Hepatic stellate cell (primary cell): ENCODE data around the gene WNT16.
"Not testable (repeated sequence)": the region's sequence is repeated elsewhere in the genome, so short reads cannot be mapped to it uniquely, and the experiment has no call there.

Experiments
- DNase-seq: peaks from one replicate; pipeline ENCODE4 v3.0.0; 2011; ENCODE audit warnings: low spot score

WNT16 gene

DNA sequence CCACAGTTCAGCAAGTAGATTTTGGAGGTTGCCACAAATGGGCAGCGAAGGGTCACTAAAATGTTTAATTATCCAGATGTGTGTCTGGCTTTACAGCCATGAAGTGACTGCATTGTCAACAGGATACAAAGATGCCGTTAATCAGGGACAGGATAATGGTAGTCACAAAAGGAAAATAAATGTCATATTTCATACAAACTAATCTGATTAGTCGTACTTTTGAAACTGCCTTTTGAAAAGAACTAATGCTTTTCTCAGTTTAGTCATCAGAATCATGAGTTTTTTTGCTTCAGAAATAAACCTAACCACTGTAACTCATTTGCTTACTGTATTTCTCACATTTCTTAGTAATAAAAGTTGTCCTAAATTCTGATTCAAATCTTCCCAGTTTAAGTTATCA is 22.2 kb upstream of the WNT16 start:
- DNase-seq, result no peak

DNA sequence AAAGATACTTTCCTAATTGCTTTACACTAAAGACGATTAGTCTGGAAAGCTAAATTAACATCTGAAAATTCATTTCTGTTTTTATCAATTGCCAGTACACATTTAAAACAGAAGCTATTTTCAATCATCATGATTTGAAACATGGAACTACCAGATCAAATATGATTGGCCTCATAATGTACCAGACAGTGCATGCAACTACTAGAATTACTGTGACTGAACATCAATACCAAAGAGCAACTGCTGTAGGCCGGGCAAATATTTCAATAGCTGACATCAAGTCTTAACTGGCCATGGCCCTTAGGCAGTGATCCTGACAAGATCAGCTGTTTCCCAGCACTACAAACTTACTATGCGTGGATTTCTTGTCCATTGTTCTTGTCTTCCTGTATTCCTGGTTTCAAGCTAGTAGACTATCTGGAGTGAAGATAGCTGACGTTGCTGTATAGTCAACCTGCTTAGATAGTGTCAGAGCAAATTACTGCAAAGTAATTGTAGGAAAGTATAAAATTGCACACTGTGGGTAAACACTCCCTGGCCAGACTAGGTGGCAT is 21.7 kb upstream of the WNT16 start:
- no peak for DNase-seq

DNA sequence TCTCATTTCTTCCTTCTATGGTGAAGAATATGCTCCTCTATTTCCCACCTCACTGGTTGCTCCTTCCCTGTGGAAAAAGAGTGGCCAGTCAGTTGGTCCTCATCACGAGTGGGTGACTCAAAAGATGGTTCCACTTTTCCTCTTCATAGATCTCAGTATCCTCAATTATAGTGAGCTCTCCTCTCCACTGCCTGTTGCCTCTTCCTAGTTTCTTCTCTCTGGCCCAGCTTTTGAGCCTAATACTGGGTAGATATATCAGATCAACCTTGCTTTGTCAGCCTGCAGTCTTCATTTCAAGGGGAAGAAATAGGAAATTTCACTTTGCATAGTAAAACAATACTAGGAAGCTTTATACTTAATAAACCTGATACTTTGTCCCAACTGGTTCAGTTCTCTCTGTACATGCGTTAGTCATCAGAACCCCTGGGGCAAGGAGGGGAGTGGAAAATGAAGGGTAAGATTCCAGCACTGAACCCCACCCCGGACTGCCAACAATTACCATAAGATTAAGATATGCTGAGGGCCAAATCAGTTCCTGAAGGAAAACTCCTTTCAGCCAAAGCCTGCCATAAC is 15.5 kb upstream of the WNT16 start:
- no peak for DNase-seq

DNA sequence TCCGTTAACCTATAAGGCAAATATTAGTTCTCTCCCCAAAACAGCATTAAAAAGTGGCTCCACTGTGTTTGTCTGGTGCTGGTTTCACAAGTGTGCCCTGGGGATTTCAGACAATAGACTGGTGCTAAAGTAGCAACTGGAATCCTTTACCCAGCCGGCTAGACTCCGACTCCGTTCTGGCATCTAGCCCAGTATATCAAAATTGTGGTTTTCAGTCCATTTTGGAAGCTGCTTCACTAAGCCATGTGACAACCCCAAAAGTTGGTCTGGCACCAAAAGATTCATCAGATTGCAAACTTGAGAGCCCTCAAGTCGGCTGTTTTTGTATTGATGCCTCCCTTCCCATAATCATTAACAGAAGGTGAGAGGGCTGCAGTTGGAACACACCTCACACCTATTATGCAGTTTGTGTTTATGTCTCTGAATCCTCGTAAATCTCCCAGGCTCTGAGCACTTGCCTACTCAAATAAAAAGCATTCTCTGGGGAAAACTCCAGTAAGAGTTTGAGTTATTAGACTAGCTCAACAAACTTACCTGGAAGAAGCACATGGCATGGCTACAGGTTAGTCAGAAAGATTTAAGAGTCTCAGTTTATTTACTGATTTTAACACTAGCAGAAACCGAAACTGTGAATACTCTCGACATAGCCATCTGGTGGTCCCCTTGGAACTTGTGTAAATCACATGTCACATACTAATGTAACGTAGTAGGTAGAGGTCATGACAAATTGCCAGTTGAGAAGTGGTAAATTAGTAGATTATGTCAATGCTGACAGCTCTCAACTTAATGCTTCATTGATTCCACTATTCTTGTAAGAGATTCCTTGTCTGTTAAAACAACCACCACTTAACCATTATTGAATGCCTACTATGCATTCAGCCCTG is 14.8 kb upstream of the WNT16 start:
- DNase-seq, result no peak

DNA sequence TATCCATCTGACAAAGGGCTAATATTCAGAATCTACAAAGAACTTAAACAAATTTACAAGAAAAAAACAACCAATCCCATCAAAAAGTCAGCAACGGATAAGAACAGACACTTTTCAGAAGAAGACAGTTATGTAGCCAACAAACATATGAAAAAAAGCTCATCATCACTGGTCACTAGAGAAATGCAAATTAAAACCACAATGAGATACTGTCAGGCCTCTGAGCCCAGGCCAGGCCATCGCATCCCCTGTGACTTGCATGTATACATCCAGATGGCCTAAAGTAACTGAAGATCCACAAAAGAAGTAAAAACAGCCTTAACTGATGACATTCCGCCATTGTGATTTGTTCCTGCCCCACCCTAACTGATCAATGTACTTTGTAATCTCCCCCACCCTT is 13.6 kb upstream of the WNT16 start:
- DNase-seq, result not testable (repeated sequence)

DNA sequence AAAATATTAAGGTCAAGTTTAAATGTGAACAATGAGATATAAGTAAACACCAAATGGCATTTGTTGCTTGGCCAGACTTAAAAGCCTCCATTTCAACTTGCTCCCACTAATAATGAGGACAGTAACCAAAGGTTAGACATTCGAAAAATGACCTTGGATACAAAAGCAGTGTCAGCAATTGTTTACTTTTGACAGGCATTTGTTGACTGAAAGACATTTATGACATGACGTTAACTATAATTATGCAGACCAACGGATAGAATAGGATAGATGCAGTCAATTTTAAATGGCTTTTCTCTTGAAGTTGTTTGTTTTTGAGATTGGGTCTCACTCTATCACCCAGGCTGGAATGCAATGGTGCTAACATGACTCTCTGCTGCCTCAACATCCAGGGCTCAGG is 6.3 kb upstream of the WNT16 start:
- DNase-seq, result no peak

DNA sequence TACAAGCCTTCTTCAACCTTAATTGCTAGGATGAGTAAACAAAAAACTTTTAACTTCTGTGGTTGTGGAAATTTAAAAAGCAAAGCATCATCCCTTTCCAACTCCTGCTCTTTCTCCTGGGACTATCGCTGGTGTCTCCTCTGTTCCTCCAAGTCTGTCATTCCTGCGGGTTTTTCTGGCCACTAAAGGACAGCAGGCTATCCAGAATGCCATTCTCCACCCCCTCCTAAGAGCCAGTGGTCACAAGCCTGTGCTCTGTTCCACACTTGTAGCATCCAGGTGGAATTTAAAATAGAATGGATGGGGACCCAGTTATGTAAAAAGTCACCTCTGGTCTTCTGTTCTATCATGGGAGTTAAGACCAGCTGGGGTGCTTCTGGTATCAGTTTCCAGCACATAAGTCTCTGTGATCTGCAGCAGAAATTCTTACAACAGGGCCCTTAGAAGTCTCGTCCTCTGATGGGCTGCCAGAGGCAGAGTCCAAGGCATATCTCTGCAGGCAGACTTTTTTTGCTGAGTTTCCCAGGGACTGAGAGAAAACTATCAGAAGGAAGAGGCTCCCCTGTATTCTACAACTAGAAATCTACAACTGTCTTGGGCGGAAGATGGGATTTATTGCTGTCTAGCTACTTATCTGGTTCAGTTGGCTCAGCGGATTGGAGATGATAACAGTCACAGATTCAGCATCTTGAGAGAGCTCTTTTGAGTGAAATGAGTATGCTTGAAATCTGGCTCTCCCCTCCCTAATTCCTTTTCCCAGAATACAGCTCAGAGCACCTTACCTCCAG is 5.1 kb upstream of the WNT16 start:
- peak; percentile 17 for DNase-seq

DNA sequence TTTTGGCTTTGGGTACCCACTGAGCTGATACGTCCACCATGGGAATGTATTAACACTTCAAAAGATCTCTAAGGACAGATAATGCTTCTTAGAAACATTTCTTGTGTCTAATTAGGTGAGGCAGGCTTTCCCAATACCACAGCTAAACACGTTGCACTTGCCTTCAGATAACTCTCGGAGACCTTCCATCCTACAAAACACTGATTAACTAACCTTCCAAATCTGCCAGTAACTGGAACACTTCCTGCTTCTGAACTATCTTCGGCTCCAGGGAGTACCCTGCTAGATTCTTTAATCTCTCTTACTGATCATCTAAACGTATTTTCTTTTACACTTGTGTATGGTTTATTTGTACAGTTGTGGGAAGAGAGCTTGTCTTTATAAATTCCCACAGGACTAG is 1.1 kb upstream of the WNT16 start:
- no peak for DNase-seq

DNA sequence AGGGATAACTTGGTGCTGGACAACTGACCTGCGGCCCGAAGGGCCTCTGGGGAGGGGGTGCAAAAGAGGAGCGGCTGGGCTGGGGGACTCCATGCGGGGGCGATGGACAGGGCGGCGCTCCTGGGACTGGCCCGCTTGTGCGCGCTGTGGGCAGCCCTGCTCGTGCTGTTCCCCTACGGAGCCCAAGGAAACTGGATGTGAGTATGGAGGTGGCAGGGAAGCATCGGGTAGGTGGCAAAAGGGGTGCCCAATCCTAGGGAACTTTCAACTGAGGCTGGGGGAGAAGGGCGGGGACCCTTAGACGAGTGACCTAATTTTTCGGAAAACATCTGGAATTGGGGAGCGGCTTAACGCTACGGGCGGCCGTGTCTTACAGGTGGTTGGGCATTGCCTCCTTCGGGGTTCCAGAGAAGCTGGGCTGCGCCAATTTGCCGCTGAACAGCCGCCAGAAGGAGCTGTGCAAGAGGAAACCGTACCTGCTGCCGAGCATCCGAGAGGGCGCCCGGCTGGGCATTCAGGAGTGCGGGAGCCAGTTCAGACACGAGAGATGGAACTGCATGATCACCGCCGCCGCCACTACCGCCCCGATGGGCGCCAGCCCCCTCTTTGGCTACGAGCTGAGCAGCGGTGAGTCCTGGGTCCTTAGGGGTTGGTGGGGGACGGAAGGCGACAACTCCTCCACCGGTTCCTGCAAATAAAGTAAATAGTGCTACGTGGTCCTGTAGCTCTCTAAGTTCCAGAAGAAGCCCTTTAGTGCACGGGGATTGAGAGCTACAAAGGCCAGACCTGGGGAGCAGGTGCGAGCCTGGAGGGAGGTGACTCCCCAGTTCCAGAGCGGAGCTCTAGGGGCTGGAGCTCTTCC is 622 bp downstream of the WNT16 start:
- peak; percentile 31 for DNase-seq

DNA sequence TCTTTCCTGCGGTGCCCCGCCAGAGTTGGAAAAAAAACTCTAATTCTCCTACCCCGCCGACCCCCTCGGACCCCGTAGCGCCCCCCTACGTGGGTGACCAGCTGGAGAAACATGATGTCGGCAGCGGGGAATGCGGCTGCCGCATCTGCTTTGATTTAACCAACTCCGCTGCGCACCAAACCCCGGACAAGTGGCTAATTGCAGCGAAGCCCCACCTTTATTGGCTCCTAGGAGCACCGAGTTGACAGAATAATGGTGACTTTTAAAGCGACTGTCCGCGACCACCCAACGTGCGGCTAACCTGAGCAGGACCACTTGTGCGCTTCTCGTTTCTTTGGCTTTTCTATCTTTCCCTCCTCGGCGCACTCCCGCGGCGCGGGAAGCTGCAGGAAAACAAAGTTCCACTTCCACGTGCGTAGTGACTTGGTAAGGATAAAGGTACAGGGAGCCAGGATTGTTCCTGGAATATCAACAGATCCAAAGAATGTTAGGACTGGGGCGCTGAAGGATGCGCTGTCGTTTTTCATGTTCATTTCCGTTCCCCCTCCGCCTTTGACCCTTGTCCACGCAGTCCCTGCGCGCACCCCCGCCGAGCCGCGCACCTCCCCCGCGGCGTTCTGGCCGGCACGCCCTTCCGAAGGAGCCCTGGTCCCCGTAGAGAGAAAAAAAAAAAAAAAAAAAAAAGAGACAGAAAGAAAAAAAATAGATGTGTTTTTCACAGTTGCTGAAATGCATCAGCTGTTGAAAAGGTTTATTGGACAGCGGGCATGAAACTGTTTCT is 1.4 kb downstream of the WNT16 start:
- peak; percentile 18 for DNase-seq

DNA sequence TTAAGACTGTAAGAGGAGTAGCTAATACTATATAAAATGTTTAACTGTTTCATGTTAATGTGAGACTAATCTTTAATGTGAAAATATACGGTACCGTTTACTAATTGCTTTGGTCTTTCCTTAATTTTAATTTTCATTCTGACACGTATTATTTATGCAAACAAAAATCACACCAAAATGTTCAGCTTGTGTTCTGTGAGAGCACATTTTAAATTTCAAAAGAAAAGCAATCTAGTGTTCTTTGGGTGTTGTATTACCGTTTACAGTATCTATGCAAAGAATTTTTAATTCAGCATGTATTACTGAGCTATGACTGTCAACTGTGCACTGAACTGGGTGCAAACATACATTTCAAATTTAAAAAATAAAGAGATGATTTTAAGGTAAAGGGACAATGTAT is 2.2 kb downstream of the WNT16 start:
- DNase-seq, result no peak

DNA sequence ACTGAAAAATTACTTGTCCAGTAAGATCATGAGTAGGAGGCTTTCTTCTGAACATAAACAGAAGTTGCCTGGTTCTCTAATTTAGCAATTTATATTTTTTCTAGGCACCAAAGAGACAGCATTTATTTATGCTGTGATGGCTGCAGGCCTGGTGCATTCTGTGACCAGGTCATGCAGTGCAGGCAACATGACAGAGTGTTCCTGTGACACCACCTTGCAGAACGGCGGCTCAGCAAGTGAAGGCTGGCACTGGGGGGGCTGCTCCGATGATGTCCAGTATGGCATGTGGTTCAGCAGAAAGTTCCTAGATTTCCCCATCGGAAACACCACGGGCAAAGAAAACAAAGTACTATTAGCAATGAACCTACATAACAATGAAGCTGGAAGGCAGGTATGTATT is 2.8 kb downstream of the WNT16 start:
- no peak for DNase-seq

DNA sequence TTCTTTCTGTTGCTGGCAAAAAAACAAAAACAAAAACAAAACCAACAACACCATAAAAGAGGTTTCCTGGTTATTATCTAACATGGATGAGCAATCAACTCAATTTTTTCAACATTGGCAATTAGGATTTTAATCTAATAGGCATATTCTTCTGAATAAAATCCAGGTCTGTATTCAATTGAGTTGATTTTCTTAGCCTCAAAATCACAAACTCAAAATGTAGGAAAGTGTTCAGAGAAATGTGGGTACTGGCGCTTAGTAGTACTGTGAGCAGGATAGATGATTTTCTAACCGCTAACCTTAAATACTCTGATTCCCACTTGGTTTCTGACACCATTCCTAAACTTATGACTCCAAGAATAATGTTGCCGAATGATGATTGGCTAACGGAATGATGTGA is 5.6 kb downstream of the WNT16 start:
- no peak for DNase-seq

DNA sequence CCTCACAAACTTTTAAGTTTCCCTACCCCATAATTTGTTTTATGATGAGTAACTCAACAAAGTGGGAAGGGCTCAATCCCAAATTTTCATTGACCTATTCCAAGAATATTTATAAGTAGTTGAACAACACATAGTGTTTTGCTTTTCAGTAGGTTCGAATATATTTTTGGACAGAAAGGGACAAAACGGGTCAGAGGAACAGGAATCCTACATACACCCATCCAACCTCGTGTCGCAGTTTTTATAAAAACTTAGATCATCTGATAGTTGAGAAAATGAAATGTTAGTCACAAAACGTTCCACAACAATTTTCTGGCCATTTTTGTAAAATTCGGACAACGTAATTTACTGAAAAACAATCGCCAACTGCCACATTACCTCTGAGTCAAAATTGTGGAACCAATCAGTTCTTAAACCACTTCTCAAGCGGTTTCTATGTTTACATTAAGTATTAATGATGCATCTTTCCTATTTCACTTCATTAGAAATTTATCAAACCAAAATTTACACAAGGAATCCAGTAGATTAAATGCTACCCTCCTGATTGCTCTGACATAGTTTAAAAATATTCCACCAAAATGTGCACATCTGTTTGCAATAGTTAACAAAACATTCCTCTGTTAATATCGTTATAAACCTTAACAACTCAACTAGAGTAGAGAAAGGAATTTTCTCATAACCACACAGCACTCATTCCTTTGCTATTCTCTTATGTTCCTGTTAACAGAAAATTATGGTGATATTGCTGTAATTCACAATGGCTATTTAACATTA is 6.3 kb downstream of the WNT16 start:
- DNase-seq, result peak; percentile 13

DNA sequence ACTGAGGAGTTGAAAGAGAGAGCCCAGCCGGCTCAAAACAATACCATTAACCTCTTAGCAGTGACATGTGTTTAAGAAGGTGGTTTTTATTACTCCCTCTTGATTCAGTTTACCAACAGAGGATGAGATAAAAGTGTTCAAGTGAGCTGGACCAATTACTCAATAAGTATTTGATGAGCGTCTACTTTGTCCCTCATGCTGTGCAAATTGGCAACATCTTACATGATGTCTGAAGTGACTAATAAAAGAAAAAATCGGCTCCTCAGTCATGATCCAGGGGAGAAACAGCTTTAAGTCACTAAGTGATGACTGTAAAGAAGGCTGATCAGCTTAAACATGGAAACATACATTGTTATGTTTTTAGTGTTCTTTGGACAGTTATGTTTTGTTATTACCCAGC is 7.8 kb downstream of the WNT16 start:
- no peak for DNase-seq

DNA sequence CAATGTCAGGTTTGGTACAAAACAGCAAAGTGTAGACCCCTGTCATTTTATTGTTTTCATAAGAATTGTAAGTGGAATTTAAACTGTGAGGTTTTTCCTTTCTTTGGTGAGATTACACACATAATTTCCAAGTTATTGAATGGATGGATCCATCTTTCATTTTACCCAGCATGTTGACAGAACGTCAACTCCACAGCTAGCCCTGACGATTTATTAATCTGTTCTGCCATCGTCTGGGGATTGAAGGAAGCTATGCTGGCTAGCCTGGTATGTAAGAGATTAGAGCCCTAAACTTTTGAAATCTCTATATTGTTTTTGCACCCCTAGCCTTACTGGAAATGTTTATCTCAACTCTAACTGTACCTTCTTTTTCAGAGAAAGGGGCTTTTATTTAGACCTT is 8.6 kb downstream of the WNT16 start:
- DNase-seq, result no peak

DNA sequence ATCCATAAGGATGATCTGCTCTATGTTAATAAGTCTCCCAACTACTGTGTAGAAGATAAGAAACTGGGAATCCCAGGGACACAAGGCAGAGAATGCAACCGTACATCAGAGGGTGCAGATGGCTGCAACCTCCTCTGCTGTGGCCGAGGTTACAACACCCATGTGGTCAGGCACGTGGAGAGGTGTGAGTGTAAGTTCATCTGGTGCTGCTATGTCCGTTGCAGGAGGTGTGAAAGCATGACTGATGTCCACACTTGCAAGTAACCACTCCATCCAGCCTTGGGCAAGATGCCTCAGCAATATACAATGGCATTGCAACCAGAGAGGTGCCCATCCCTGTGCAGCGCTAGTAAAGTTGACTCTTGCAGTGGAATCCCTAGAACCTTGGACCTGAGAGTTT is 10.3 kb downstream of the WNT16 start:
- no peak for DNase-seq

DNA sequence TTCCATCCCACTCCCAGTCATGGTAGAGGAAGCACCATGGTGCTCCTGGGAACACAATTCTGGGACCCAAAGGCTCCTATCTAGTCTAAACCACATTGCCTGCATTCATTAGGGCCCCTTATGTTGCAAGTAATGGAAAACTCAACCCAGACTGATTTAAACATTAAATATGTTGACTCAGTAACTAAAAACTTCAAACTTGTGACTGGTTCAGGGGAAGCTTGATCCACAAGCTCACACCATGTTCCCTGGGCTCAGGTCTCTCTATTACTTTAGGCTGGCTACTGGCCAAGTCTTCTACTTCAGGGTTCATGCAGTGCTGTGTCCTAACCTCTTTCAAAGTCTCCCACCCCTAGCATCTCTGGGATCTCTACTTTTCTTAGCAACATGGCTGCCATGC is 13.1 kb downstream of the WNT16 start:
- DNase-seq, result no peak

DNA sequence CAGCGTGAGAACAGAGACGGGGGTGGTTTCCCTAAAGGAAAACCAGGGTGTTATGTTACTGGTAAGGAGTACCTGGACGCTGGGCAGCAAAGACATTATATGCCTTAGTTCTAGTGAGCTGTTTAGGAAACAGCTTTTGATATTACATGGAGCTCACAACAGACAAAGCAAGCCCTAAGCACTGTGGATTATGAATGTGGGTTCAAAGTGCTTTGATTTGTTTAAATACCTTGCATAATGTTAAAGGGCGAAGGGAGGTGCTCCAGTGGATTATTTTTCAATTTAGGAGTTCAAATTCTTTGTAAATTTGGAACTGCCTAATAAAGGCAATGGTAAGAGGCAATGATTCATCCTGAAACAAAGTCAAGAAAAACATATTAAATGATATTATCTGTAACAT is 13.8 kb downstream of the WNT16 start:
- DNase-seq, result no peak

DNA sequence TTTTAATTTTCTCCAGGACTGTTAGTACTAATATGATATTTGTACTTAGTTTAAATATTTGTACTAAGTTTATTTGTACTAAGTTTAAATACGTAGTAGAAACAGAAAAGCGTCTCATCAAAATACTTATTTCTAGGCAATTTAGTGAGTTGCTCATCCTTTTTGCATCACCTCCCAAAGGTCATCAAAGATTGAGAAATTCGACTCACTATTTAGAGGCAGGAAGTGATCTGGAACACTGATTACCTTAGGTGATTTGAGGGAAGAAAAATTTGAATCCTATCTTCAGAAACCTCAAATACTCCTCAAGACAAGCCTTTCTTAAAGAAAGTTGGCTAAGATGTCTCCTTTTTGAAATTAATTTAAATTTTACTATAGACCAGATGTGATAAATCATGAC is 14.5 kb downstream of the WNT16 start:
- DNase-seq, result no peak
